HEK293T (cell line): ENCODE results near the gene RPAP3.

Source experiments
- CTCF ChIA-PET: fragments of 350-600 bp; formaldehyde crosslinking; extraction: SDS; loops from one replicate; lab custom pipeline; 2021; ENCODE audit warnings: antibody characterized with exemption, inconsistent platforms; lab: Yijun Ruan, JAX
- POLR2A ChIA-PET: fragments of 350-600 bp; formaldehyde crosslinking; extraction: SDS; loops from one replicate; lab custom pipeline; 2020; ENCODE audit warnings: antibody characterized with exemption, inconsistent platforms; lab: Yijun Ruan, JAX
- DNase-seq: peaks from one replicate; pipeline ENCODE4 v3.0.0; 2012; ENCODE audit warnings: mixed read lengths; ENCODE audit errors: extremely low spot score
- ARNT ChIP-seq: fragments of 450-650 bp; IDR thresholded peaks from 2 replicates; pipeline ENCODE4 v1.6.1; 2017; ENCODE audit warnings: mild to moderate bottlenecking
- BHLHE40 ChIP-seq: fragments of 450-650 bp; IDR thresholded peaks from 2 replicates; pipeline ENCODE4 v1.6.1; 2016; ENCODE audit warnings: mild to moderate bottlenecking, moderate library complexity, borderline replicate concordance
- CTBP1 ChIP-seq: fragments of 450-650 bp; IDR thresholded peaks from 2 replicates; pipeline ENCODE4 v1.6.1; 2016; ENCODE audit warnings: borderline replicate concordance
- ELF4 ChIP-seq: fragments of 450-650 bp; IDR thresholded peaks from 2 replicates; pipeline ENCODE4 v1.6.1; 2017; ENCODE audit warnings: antibody characterized with exemption
- FOXA1 ChIP-seq: fragments of 450-650 bp; IDR thresholded peaks from 2 replicates; pipeline ENCODE4 v1.6.1; 2016; ENCODE audit warnings: mild to moderate bottlenecking
- FOXK2 ChIP-seq: fragments of 450-650 bp; IDR thresholded peaks from 2 replicates; pipeline ENCODE4 v1.6.1; 2016; ENCODE audit warnings: mild to moderate bottlenecking
- FOXM1 ChIP-seq: fragments of 450-650 bp; IDR thresholded peaks from 2 replicates; pipeline ENCODE4 v1.6.1; 2017; ENCODE audit warnings: mild to moderate bottlenecking, borderline replicate concordance
- HDGF ChIP-seq: fragments of 450-650 bp; IDR thresholded peaks from 2 replicates; pipeline ENCODE4 v1.6.1; 2017; ENCODE audit warnings: antibody characterized with exemption, borderline replicate concordance
- L3MBTL2 ChIP-seq: fragments of 450-650 bp; conservative IDR thresholded peaks from 2 replicates; pipeline ENCODE4 v1.6.1; 2016; ENCODE audit warnings: mild to moderate bottlenecking
- LEF1 ChIP-seq: fragments of 450-650 bp; IDR thresholded peaks from 2 replicates; pipeline ENCODE4 v1.6.1; 2017; ENCODE audit warnings: mild to moderate bottlenecking, borderline replicate concordance
- NFRKB ChIP-seq: fragments of 450-650 bp; IDR thresholded peaks from 2 replicates; pipeline ENCODE4 v1.6.1; 2016; ENCODE audit warnings: mild to moderate bottlenecking, moderate library complexity
- PKNOX1 ChIP-seq: fragments of 450-650 bp; IDR thresholded peaks from 2 replicates; pipeline ENCODE4 v1.6.1; 2016
- SP1 ChIP-seq: fragments of 450-650 bp; IDR thresholded peaks from 2 replicates; pipeline ENCODE4 v1.6.1; 2017
- SUZ12 ChIP-seq: fragments of 450-650 bp; IDR thresholded peaks from 2 replicates; pipeline ENCODE4 v1.6.1; 2016; ENCODE audit warnings: mild to moderate bottlenecking
- TARDBP ChIP-seq: fragments of 450-650 bp; IDR thresholded peaks from 2 replicates; pipeline ENCODE4 v1.6.1; 2016
- ZNF384 ChIP-seq: fragments of 450-650 bp; IDR thresholded peaks from 2 replicates; pipeline ENCODE4 v1.6.1; 2016

The RPAP3 gene, protein sequence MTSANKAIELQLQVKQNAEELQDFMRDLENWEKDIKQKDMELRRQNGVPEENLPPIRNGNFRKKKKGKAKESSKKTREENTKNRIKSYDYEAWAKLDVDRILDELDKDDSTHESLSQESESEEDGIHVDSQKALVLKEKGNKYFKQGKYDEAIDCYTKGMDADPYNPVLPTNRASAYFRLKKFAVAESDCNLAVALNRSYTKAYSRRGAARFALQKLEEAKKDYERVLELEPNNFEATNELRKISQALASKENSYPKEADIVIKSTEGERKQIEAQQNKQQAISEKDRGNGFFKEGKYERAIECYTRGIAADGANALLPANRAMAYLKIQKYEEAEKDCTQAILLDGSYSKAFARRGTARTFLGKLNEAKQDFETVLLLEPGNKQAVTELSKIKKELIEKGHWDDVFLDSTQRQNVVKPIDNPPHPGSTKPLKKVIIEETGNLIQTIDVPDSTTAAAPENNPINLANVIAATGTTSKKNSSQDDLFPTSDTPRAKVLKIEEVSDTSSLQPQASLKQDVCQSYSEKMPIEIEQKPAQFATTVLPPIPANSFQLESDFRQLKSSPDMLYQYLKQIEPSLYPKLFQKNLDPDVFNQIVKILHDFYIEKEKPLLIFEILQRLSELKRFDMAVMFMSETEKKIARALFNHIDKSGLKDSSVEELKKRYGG

DNA sequence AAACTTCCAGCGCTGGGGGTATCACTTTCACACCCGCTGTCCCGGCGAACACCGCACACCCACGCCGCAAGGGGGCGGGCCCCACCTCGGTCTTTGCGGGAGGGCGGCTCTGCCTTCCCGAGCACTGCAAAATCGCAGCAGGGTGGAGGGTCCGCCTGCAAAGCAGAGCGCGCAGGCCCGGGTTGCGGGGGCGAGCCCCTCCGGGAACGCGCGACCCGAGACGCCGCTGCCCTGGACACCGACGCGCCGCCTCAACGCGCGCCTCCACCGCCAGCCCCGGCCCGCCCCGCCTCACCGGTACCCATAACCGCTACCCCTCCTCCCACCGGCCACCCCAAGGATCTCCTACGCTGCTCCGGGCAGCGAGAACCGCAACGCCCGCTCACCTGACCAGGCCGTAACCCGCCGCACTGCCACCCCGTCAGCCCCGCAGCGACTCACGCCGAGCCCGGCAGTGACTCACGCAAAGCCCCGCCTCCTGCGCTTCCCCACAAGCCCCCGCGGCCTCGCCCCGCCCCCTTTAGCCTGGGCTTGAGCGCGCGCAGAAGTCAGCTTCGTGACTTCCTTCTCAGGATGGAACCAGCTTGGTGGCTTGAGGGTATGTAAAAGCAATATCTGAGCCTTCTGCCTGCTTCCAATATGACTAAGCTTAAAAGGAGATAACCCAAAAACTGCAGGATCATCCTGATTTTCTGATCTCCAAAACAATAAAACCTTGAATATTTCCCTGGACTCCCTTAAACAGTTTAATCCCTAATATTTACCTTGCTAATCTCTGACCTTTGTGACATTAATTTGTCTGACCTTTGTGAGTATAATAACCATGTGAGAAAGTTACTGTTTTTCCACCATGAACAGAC lies at the start of gene RPAP3:
Gene RPAP3 (minus strand): TSS at position 465 of the 860 bp plus-strand sequence. CDS start 3,190 bp downstream, outside the sequence.
- TF ChIP-seq TARDBP (peak; percentile 94), L3MBTL2 (peak; percentile 62), ZNF384 (no peak), ELF4 (0 out of 2 replicates have a peak, but pooled peaks have one; percentile 14)
- ChIA-PET CTCF (interaction anchor here (0.9 to 1.3 kb wide), 4 partner anchors 10 to 102 kb away, joined by 3 to 5 read pairs (median 4); no protein-coding TSS in a partner anchor), POLR2A (interaction anchor here (0.6 to 1.5 kb wide), 23 partner anchors 10 to 611 kb away, joined by 3 to 8 read pairs (median 3); partner anchors contain the start of genes ENDOU and SLC48A1)
- peak; percentile 95 for DNase-seq

- no peak for DNase-seq
- ChIA-PET POLR2A (interaction anchor here (0.7 to 1.6 kb wide), 4 partner anchors 12 to 17 kb away, joined by 3 to 5 read pairs (median 3); no protein-coding TSS in a partner anchor), CTCF (interaction anchor here (0.8 to 4.7 kb wide), 3 partner anchors 11 to 85 kb away, joined by 3 to 19 read pairs (median 6); no protein-coding TSS in a partner anchor)
- no peak for TF ChIP-seq PKNOX1
- no peak for TF ChIP-seq SP1
- no peak for TF ChIP-seq FOXM1
- TF ChIP-seq TARDBP: no peak
- TF ChIP-seq FOXK2: no peak
Measured at GRCh38 chr12:47754881-47755280, 49.1 kb upstream of the RPAP3 start.

GRCh38 chr12:47754126-47754525 lies 48.3 kb upstream of the RPAP3 start:
- ChIA-PET POLR2A (interaction anchor here (1.6 kb wide), 1 partner anchor 15 kb away, joined by 5 read pairs; no protein-coding TSS in a partner anchor), CTCF (interaction anchor here (0.8 to 4.7 kb wide), 3 partner anchors 10 to 18 kb away, joined by 3 to 19 read pairs (median 4); no protein-coding TSS in a partner anchor)
- TF ChIP-seq FOXK2 (no peak), FOXA1 (no peak), LEF1 (no peak), PKNOX1 (no peak), HDGF (no peak), NFRKB (no peak), FOXM1 (no peak), CTBP1 (no peak), ELF4 (no peak), ZNF384 (no peak), ARNT (no peak), BHLHE40 (no peak), L3MBTL2 (no peak), TARDBP (no peak), SUZ12 (no peak), SP1 (no peak)
- no peak for DNase-seq

DNA sequence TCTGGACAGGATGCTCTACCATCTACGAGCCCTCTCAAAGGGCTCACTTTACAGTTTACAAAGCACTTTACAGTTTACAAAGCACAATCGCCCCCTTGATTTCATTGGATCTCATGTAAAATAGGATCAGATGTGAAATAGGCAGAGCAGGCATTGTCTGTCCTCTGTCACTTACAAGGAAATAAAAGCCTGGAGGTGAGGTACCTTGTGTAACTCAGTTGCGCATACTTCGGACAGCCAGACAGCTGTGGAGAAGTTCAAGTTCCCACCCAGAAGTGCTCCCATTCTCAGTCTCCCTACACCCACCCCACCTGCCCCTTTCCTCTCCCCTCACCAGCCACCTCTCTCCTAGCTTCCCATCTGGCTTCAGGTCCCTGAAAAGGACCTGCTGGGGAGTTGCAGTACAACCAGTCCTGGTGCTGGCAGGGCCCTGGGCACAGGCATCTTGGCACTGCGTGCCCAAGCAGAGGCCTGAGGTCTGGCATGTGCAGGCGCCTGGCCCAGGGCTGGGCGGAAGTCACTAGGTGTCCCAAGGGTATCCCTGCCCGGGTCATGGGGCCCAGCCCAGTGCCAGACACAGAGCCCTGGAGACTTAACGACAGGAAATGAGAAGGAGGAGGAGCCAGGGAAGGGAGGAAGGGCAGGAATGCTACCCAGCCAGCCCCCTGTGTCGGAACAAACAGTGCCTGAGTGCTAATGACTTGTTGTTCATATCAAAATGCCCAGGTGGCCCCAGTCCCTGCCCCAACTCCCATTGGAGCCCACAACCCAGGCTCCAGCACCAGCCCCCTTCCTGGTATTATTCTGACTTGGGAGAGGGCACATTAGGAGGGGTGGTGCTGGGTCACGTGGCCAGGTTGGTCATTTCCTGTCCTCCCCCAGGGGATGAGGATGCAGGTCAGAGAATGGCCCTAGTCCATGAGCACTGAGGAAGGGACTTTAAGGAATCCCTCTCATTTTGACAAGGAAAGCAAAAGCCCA lies 47.5 kb upstream of the RPAP3 start:
- no peak for DNase-seq
- ChIA-PET POLR2A (interaction anchor here (1.6 kb wide), 1 partner anchor 16 kb away, joined by 5 read pairs; no protein-coding TSS in a partner anchor), CTCF (interaction anchor here (0.8 to 2.1 kb wide), 5 partner anchors 9 to 19 kb away, joined by 3 to 11 read pairs (median 3); no protein-coding TSS in a partner anchor)
- no peak for TF ChIP-seq FOXA1
- TF ChIP-seq FOXM1: no peak
- TF ChIP-seq L3MBTL2: no peak
- TF ChIP-seq LEF1: no peak
- no peak for TF ChIP-seq ZNF384
- TF ChIP-seq ARNT: no peak
- no peak for TF ChIP-seq SP1
- TF ChIP-seq FOXK2: no peak
- TF ChIP-seq HDGF: no peak
- no peak for TF ChIP-seq NFRKB
- TF ChIP-seq SUZ12: no peak

DNA sequence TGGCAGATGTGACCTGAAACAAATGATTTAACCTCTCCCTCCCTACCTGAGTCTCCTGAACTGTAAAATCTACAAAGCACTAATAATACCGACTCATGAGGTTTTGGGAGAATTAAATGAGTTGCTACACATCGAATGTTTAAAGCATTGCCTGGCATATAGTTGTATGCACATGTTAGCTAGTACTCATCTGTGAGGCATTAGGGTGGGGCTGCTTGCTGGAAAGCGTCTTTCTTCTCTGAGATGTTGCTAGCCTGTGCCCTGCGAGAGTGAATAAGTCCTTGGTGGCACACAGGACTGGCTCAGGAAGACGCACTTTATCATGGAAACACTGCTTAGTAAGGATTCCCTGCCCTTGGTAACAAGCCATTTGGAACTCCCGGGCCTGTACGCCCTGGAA lies 46.7 kb upstream of the RPAP3 start:
- CTCF ChIA-PET: interaction anchor here (1.0 to 2.1 kb wide), 3 partner anchors 10 to 20 kb away, joined by 3 to 11 read pairs (median 3); no protein-coding TSS in a partner anchor
- no peak for DNase-seq
- POLR2A ChIA-PET: no interaction called here
- no peak for TF ChIP-seq TARDBP
- TF ChIP-seq PKNOX1: no peak
- TF ChIP-seq CTBP1: no peak
- TF ChIP-seq LEF1: no peak
- no peak for TF ChIP-seq SUZ12
- TF ChIP-seq FOXA1: no peak
- TF ChIP-seq FOXM1: no peak
- no peak for TF ChIP-seq ARNT
- TF ChIP-seq L3MBTL2: no peak
- no peak for TF ChIP-seq SP1
- no peak for TF ChIP-seq HDGF
- TF ChIP-seq FOXK2: no peak
